HG03354 (cell line): ENCODE data around the gene IMMP2L.
A peak's percentile ranks its signal among the peaks of the same experiment; 100 is the strongest.

Experiments used
- ATAC-seq: cut with Tn5 transposase; IDR thresholded peaks from one replicate; pipeline ENCODE4 v1.9.1; 2021; ENCODE audit warnings: mild to moderate bottlenecking; ENCODE audit not compliant: unreplicated experiment, poor library complexity, severe bottlenecking

IMMP2L gene

GRCh38 chr7:111198255-111198654, 364.0 kb downstream of the IMMP2L start:
- ATAC-seq = no peak

DNA sequence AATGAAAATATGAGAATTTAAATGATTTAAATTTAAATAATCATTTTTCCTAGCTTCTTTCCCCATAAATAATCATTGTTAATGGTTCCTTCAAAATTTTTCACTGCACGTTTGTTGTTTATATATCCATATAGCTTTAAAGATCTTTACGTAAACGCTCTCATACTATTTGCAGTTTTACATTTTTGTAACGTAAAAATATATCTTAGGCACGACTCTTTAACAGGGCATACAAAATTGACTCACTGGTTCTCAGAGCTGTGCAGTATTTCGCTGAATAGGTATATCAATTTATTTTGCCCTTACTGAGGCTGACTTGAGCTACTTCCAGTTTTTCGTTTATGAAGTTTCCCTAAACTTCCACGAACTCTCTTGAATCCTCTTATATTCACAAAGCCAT, 365.6 kb downstream of the IMMP2L start:
- ATAC-seq = no peak

GRCh38 chr7:111192614-111193413, 369.5 kb downstream of the IMMP2L start:
- no peak for ATAC-seq

DNA sequence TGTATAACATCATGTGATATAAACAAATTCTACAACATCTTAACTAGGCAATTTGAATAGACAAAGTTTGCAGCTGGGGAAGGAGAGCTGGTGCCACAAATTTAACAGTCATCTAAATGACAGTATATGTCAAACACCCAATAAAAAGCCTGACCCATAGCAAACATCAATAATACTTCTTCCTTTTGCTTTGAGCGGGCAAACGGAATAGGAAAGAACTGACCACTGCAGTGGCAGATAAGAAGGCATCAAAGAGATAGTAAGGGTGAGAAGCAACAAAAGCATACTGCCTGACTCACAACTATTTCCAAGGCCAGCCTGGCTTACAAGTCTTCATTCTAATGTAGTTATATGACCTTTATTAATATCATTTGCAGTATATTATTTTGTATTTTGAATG, 371.5 kb downstream of the IMMP2L start:
- ATAC-seq = no peak

DNA sequence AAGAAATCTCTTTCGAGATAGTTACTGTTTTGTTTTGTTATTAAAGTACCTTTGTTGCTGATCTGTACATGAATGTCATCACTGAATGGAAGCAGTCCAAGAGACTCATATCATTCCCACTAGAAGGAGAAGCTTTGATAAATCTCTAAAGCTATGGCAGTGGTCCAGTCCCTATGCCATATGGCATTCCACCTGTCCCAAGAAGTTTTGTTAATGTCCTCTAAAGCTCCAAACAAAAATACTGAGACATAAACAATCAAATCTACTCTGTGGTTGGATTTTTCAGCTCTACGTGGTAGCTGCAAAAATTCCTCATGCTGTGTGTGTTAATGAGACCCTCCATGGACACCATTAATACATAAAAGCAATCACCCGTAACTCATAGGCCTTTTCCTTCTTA, 377.3 kb downstream of the IMMP2L start:
- ATAC-seq = no peak

DNA sequence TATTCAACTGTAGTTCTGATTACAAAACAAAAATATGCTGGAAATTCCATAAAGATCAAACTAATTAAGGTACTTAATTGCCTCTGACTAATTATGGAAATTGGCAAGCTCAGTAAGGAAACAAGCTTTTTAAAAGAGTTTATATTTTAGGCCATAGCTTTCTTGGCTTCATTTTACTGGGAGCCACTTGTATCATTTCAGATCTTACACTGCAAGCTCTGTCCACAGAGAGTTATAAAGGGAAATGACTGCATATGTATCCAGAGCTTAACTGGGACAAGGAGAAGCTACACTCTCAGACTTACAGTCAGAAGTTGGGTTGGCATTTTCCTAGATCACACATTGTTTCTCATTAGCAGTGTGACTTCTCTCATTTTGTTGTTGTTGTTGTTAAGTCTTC, 379.0 kb downstream of the IMMP2L start:
- no peak for ATAC-seq

GRCh38 chr7:111180338-111180737, 382.0 kb downstream of the IMMP2L start:
- ATAC-seq = no peak

- ATAC-seq = no peak
Measured at GRCh38 chr7:111175908-111176441, 386.3 kb downstream of the IMMP2L start.

DNA sequence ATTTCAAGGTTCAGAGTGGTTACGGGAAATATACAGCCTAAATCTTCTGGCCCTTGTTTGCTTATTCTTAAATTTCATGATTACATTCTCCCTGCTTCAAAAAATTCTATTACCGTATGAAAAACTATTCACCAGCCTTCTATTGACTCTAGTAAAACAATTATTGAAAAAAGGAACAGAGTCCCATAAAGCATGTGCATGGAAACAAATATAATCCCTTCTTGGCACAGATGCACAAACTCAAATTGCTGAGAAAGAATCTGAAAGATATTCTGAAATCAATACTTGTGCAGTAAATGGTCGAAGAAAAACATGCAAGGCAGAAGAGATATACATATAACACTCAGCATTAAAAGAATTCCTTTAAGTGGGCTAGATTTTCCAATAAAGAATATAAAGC, 387.8 kb downstream of the IMMP2L start:
- no peak for ATAC-seq

DNA sequence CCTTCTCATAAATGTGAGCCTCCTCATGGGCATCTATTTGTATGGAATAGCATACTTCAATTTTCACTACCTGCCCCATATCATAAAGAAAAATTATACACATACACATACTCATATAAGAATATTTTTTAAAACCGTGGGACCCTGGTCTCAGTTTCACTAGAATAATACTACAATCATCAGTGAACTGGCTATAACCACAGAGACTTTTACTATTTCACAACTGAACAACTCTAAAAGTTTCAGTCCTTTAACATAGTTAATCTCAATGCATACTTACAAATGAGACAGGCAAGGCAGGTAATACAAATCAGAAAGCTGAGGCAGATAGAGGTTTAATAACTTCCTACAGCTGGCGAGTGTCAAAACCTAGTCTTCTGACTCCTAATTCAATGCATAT, 388.3 kb downstream of the IMMP2L start:
- no peak for ATAC-seq

- ATAC-seq = no peak
Measured at GRCh38 chr7:111173528-111173927, 388.8 kb downstream of the IMMP2L start.

DNA sequence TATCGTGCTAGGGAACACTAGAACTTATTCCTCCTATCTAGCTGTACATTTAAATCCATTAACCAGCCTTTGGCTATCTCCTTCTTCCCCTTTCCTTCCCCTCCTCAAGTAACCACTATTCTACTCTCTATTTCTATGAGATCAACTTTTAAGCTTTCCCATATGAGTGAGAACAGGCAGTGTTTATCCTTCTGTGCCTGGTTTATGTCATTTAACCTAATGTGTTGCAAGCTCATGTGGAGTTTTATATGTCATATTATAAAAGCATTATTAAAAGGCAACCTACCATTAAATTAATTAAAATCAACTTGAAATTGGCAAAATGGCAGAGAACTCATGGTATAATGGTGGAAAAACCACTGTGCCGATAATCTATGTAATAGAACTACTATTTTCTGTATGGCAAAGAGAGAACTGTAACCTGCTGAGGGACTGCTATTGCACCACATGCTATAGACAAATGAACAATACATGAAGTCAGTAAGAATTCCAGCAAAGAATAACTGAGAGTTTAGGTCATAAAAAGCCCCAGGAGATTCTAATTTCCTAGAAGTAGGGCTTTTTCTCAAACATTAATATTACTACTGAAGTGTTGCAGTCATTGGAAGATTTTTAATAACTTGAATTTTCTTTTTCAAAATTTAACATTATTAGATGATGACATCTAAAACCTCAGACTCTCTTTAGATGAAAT, 389.6 kb downstream of the IMMP2L start:
- ATAC-seq = no peak

DNA sequence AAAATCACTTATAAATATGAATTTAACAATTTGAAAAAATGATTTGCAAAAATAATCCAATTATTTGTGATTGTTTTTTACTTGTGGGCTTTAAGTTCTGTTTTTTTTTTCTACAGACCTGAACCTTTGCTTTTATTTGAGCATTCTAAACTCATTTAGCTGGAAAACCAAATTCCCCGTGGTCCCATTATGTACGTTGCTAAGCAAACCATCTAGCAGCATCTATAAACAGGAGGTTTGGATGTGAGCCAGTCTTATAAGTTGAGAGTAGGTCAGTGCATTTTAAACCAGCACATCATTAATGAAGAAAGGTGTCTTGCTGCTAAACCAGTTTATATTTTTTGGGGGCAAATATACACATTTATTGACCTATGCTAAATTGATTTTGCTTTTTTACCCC, 394.1 kb downstream of the IMMP2L start:
- no peak for ATAC-seq

DNA sequence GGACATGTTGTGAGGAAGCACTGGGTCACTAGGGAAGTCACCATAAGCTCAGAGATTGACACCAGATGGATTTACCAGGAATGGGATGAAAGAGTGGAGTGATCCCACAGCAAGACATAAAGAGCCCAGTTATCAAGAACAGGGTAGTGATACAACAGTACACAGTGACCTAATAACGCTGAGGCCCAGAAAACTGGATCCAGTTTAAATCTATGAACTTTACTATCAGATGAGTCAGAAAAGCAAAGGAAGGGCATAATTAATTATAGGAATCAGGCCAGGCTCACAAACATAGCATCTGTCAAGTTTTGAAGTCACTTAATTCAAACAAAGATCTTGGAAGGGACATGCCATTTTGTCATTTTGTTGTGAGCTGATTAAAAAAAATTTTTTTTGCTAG, 397.9 kb downstream of the IMMP2L start:
- ATAC-seq = no peak

DNA sequence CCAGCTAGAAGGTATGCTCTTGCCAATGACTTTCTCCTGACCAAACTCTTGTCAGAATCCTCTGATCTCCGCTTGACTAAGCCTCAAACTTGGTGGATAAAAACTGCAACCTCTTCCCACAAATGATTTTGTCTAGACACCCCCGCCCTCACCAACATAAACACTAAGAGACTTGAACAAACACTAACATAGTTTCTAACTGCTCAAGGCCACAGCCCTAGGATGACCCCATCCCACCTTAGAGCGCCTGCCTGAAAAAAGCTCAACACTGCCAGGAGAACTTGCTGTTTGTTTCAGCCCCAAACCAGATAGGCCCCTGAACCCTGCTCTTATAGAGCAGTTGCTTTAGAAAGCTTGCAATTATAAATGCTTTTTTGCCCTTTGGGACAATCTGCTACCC, 399.6 kb downstream of the IMMP2L start:
- ATAC-seq = no peak

DNA sequence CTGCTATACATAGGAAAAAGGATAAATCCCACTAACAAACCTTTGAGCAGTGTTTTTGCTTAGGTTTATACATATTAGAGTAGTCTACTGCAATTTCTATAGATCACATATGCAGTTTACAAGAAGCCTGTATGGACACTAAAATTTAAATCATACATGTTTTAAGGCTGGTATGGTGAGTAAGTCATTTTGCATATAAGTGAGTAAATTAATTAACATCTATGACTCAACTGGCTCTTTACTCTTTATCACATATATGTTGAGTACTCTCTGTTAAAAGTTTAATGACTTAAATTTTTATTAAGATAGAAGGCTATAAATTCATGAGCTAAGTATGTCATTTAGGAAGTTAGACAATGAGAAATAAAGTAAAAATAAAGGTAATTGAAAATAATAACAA, 402.0 kb downstream of the IMMP2L start:
- ATAC-seq = no peak

DNA sequence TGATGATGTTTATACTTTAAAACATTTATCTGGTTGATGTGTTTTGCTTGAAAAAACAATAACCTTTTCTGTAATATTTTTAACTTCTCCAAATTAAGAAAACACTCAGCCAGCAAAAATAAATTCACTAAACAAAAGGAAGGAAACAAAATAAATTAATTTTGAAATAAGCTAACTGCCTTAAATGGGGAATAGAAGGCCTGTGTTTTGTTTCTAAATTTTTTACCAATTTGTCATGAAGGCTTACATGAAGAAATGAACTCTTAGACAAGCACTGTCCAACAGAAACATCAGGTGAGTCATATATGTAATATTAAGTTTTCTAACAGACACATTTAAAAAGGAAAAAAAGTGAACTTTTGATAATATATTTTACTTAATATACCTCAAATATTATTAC, 402.9 kb downstream of the IMMP2L start:
- no peak for ATAC-seq

- no peak for ATAC-seq
Measured at GRCh38 chr7:111150709-111151108, 411.6 kb downstream of the IMMP2L start.

DNA sequence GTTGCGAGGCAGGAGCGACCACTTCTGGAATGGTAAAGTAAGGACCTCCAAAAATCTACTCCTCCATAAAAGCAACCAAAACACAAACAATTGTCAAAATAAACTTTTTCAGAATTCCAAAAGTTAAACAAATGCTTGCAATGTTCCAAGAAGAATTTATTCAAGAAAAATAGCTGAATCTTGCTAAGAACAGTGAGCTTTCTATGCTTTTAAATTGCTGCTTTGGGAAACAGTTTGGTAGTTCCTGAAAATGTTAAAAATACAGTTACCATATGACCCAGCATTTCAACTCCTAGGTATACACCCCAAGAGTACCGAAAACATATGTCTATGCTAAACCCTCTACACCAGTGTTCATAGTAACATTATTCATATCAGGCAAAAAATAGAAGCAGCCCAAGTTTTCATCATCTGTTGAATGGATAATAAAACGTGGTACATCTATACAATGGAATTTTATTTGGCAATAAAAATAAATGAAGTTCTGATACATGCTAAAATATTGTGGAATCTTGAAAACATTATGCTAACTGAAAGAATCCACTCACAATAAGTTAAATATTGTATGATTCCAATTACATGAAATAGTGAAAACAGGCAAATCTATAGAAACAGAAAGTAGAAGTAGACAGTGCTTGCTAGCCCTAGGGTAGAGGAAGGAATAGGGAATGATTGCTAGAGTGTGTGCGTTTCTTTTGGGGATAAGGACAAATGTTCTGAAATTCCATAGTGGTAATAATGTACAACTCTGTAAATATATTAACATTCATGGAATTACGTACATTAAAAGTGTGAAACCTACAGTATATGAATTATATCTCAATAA, 414.4 kb downstream of the IMMP2L start:
- peak; percentile 67 for ATAC-seq

GRCh38 chr7:111146136-111146535, 416.2 kb downstream of the IMMP2L start:
- no peak for ATAC-seq
